Smooth muscle cell of the brain vasculature (primary cell): ENCODE results near the gene SYK.
A peak's percentile ranks its signal among the peaks of the same experiment; 100 is the strongest.

Experiments
- DNase-seq: peaks from one replicate; pipeline ENCODE4 v3.0.0-alpha.2; 2012; ENCODE audit warnings: low read depth, low spot score

SYK gene

GRCh38 chr9:90905822-90906221 is 104.2 kb downstream of the SYK start:
- DNase-seq: no peak

GRCh38 chr9:90906316-90907055 is 104.9 kb downstream of the SYK start:
- no peak for DNase-seq

GRCh38 chr9:90907056-90907445 is 105.4 kb downstream of the SYK start:
- no peak for DNase-seq

- no peak for DNase-seq
Measured at GRCh38 chr9:90907790-90908189, 106.2 kb downstream of the SYK start.

- DNase-seq: no peak
Measured at GRCh38 chr9:90909225-90909624, 107.6 kb downstream of the SYK start.

GRCh38 chr9:90909747-90910283 is 108.2 kb downstream of the SYK start:
- no peak for DNase-seq

GRCh38 chr9:90914196-90914595 is 112.6 kb downstream of the SYK start:
- no peak for DNase-seq

GRCh38 chr9:90914868-90915483 is 113.4 kb downstream of the SYK start:
- peak; percentile 36 for DNase-seq

GRCh38 chr9:90915693-90916092 is 114.1 kb downstream of the SYK start:
- no peak for DNase-seq

- DNase-seq: no peak
Measured at GRCh38 chr9:90916147-90916734, 114.6 kb downstream of the SYK start.

- DNase-seq: no peak
Measured at GRCh38 chr9:90919883-90920282, 118.3 kb downstream of the SYK start.

- DNase-seq: no peak
Measured at GRCh38 chr9:90921104-90921503, 119.5 kb downstream of the SYK start.

- DNase-seq: no peak
Measured at GRCh38 chr9:90921969-90922368, 120.3 kb downstream of the SYK start.

GRCh38 chr9:90925581-90926257 is 124.1 kb downstream of the SYK start:
- no peak for DNase-seq

GRCh38 chr9:90926936-90927335 is 125.3 kb downstream of the SYK start:
- no peak for DNase-seq

GRCh38 chr9:90927496-90927895 is 125.9 kb downstream of the SYK start:
- DNase-seq: no peak

- DNase-seq: no peak
Measured at GRCh38 chr9:90929626-90930025, 128.0 kb downstream of the SYK start.

- DNase-seq: no peak
Measured at GRCh38 chr9:90933468-90933867, 131.8 kb downstream of the SYK start.

- DNase-seq: no peak
Measured at GRCh38 chr9:90939351-90939750, 137.7 kb downstream of the SYK start.

- DNase-seq: no peak
Measured at GRCh38 chr9:90940280-90940679, 138.7 kb downstream of the SYK start.

- no peak for DNase-seq
Measured at GRCh38 chr9:90941661-90942060, 140.0 kb downstream of the SYK start.

GRCh38 chr9:90942555-90942954 is 140.9 kb downstream of the SYK start:
- DNase-seq: no peak
